Esophagus squamous epithelium (tissue), 5 donors: ENCODE results near the gene RSPO4. TPM values are rescaled to one million over a fixed set of nuclear protein-coding genes. Genes with fewer than 3 reads are reported as not detected.

Experiments
- DNase-seq: peaks from one replicate; lab custom pipeline; 2025; lab: John Stamatoyannopoulos, UW
- H3K27ac ChIP-seq, 4 donors: fragments of 200-600 bp; sonication (generic); one replicate each; pipeline ENCODE4 v1.5.1; 2016 to 2019; ENCODE audit warnings: mild to moderate bottlenecking in 1 of 4
- H3K27me3 ChIP-seq, 4 donors: fragments of 200-600 bp; sonication (generic); 1 replicate in 3 of 4; 2 replicates in 1 of 4; pipeline versions ENCODE4 v1.5.1 to v1.6.0; 2017 to 2021; ENCODE audit warnings: antibody characterized with exemption in 1 of 4
- H3K36me3 ChIP-seq, 3 donors: fragments of 200-600 bp; sonication (generic); one replicate each; pipeline ENCODE4 v1.5.1; 2016 to 2019
- H3K4me1 ChIP-seq, 3 donors: fragments of 200-600 bp; sonication (generic); one replicate each; pipeline ENCODE4 v1.5.1; 2017 to 2019
- H3K4me3 ChIP-seq, 4 donors: fragments of 200-600 bp; sonication (generic); 1 replicate in 3 of 4; 2 replicates in 1 of 4; pipeline ENCODE4 v1.5.1; 2016 to 2019; ENCODE audit warnings: mild to moderate bottlenecking in 2 of 4, moderate library complexity in 1 of 4
- H3K9me3 ChIP-seq, 3 donors: fragments of 200-600 bp; sonication (generic); one replicate each; pipeline ENCODE4 v1.5.1; 2016 to 2019
- CTCF ChIP-seq, 6 experiments: fragments of 450-650 bp in 4 of 6; fragments of 200-600 bp in 2 of 6; sonication (generic) in 2 of 6; IDR thresholded peaks; one replicate each; pipeline ENCODE4 v1.5.1; 2016 to 2019; ENCODE audit warnings: antibody characterized with exemption in 6 of 6, mild to moderate bottlenecking in 4 of 6, moderate library complexity in 4 of 6
- POLR2A ChIP-seq, 4 donors: fragments of 450-650 bp; IDR thresholded peaks; one replicate each; pipeline ENCODE4 v1.6.1; 2017; ENCODE audit warnings: antibody characterized with exemption in 4 of 4, mild to moderate bottlenecking in 4 of 4, moderate library complexity in 3 of 4
- WGBS, 2 donors: methylation state at CpG; one replicate each; pipeline ENCODE4 v1.1.5; 2018; 5-methylcytosine and 5-hydroxymethylcytosine counted together
- intact Hi-C: fragments of 100-400 bp; cut with DNase I; formaldehyde crosslinking; loops from one replicate; pipeline ENCODE4 v1.15.0; 2022
- total RNA-seq, 4 donors: library from RNA; depleted of rRNA; stranded (reverse); fragments of >200 nt; gene quantifications; one replicate each; pipeline ENCODE4 v1.1.0, GENCODE V29; 2016
- donor health status: DM: yes; HTN: yes; CAD: no.

RSPO4 gene
- total RNA-seq, 4 donors from 2014 or later = 0.18 to 0.23 (median 0.19) TPM; not detected in 1

GRCh38 chr20:971346-971745 lies 30.8 kb downstream of the RSPO4 start:
- intact Hi-C loops = no loop called here
- no peak for DNase-seq
- Histone ChIP-seq H3K36me3 (no peaks in the 10 kb centered on the region), H3K27me3 (peaks cover 0 to 20% (median 0%) of the 10 kb centered on the region in 4 donors), H3K9me3 (peaks cover 0 to 7% (median 0%) of the 10 kb centered on the region in 3 donors), H3K27ac (no peak overlapping the region), H3K4me3 (no peak overlapping the region), H3K4me1 (no peaks in the 10 kb centered on the region)
- TF ChIP-seq POLR2A (IDR thresholded peaks at IDR 0.05) (no peak), CTCF (IDR thresholded peaks at IDR 0.05) (no peak)
- WGBS, 2 donors = 59 to 69% methylated on average over 2 of the region's 2 CpGs

- intact Hi-C loops = no loop called here
- WGBS, 2 donors = 29 to 34% methylated on average over 4 of the region's 4 CpGs
- no peak for TF ChIP-seq CTCF (IDR thresholded peaks at IDR 0.05)
- no peak for TF ChIP-seq POLR2A (IDR thresholded peaks at IDR 0.05)
Measured at GRCh38 chr20:969868-970267, 32.2 kb downstream of the RSPO4 start.

GRCh38 chr20:967796-968742 lies 34.0 kb downstream of the RSPO4 start:
- Histone ChIP-seq H3K27ac (no peak overlapping the region), H3K4me1 (no peaks in the 10 kb centered on the region), H3K36me3 (no peaks in the 10 kb centered on the region), H3K27me3 (peaks cover 0 to 39% (median 0%) of the 10 kb centered on the region in 4 donors), H3K4me3 (no peak overlapping the region), H3K9me3 (peaks cover 0 to 7% (median 0%) of the 10 kb centered on the region in 3 donors)
- TF ChIP-seq CTCF (IDR thresholded peaks at IDR 0.05) (no peak), POLR2A (IDR thresholded peaks at IDR 0.05) (no peak)
- 82 to 86% methylated on average over 13 to 16 of the region's 16 CpGs for WGBS, 2 donors
- no peak for DNase-seq
- intact Hi-C loops = no loop called here

More at GRCh38 chr20:969868-970267, 32.2 kb downstream of the RSPO4 start:
- H3K36me3 ChIP-seq = no peaks in the 10 kb centered on the region
- no peak overlapping the region for H3K4me3 ChIP-seq
- no peaks in the 10 kb centered on the region for H3K4me1 ChIP-seq
- H3K9me3 ChIP-seq = peaks cover 0 to 7% (median 0%) of the 10 kb centered on the region in 3 donors
- no peak for DNase-seq
- H3K27ac ChIP-seq = no peak overlapping the region
- H3K27me3 ChIP-seq = peaks cover 0 to 31% (median 0%) of the 10 kb centered on the region in 4 donors

DNA sequence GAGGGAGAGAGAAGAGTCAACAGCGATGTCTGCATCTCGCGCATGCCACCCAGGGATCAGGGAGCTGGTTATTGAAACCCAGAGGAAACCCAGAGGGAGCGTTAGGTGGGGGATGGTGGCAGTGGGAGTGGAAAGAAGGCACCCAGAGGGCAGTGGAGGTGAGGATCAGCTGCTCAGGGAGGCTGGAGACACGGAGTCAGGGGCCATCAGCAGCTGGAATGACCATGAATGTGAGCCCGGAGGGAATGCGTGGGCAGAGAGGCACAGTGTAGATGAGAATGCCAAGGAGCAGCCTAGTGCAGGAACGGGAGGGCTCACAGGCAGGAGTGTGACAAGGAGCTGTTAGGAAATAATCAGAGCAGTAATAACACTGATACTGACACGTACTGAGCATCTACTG lies 36.2 kb downstream of the RSPO4 start:
- TF ChIP-seq CTCF (IDR thresholded peaks at IDR 0.05) = no peak
- TF ChIP-seq POLR2A (IDR thresholded peaks at IDR 0.05) = no peak
- intact Hi-C loops = no loop called here

DNA sequence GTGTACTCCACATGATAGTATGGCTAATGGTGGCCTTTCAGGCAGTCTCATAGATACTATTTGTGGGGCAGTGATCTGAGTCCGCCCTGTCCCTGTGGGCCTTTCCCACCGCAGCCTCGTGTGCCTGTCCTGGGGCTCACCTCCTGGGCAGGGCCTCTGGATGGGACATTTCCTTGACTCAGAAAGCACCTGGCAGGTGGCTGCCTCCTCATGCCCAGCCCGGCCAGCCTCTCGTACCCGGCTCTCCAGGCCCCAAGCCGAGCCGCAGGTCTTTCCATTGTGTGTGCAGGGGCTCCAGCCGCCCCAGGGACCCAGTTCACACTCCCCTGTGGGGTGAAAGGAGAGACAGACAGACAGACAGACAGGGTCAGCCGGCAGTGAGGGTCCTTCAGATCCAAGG lies 38.3 kb downstream of the RSPO4 start:
- Histone ChIP-seq H3K9me3 (peaks cover 0 to 7% (median 0%) of the 10 kb centered on the region in 3 donors), H3K27me3 (peaks cover 0 to 57% (median 0%) of the 10 kb centered on the region in 4 donors), H3K27ac (no peak overlapping the region), H3K4me3 (no peak overlapping the region), H3K4me1 (no peaks in the 10 kb centered on the region), H3K36me3 (no peaks in the 10 kb centered on the region)
- TF ChIP-seq CTCF (IDR thresholded peaks at IDR 0.05) (no peak), POLR2A (IDR thresholded peaks at IDR 0.05) (no peak)
- intact Hi-C loops = no loop called here
- no peak for DNase-seq
- 81 to 100% methylated on average over 1 to 3 of the region's 10 CpGs for WGBS, 2 donors

More for the DNA sequence above, 36.2 kb downstream of the RSPO4 start:
- H3K4me3 ChIP-seq = no peak overlapping the region
- 63 to 67% methylated on average over 9 of the region's 9 CpGs for WGBS, 2 donors
- H3K9me3 ChIP-seq = peaks cover 0 to 7% (median 0%) of the 10 kb centered on the region in 3 donors
- no peaks in the 10 kb centered on the region for H3K4me1 ChIP-seq
- H3K36me3 ChIP-seq = no peaks in the 10 kb centered on the region
- H3K27ac ChIP-seq = no peak overlapping the region
- no peak for DNase-seq
- H3K27me3 ChIP-seq = peaks cover 0 to 48% (median 0%) of the 10 kb centered on the region in 4 donors
